HFF-Myc (cell line): ENCODE results near the gene MSH3.

ENCODE experiments used
- DNase-seq: peaks from one replicate; pipeline ENCODE4 v3.0.0-alpha.2; 2011; ENCODE audit warnings: low read depth; ENCODE audit errors: extremely low read depth
- H3K4me3 ChIP-seq: replicated peaks from 2 replicates; pipeline ENCODE4 v1.5.1; 2011; ENCODE audit warnings: low read depth, mild to moderate bottlenecking, control low read depth, low read length
- CTCF ChIP-seq: IDR thresholded peaks from 2 replicates; pipeline ENCODE4 v1.5.1; 2012; ENCODE audit warnings: mild to moderate bottlenecking, low read depth, low read length, control low read depth; ENCODE audit errors: missing control alignments

Gene MSH3

GRCh38 chr5:80921026-80921425 lies 266.6 kb downstream of the MSH3 start:
- TF ChIP-seq CTCF = no peak
- no peak overlapping the region for H3K4me3 ChIP-seq
- no peak for DNase-seq

GRCh38 chr5:80925931-80926330 lies 271.5 kb downstream of the MSH3 start:
- no peak overlapping the region for H3K4me3 ChIP-seq
- DNase-seq = no peak
- no peak for TF ChIP-seq CTCF
